PFSK-1 (cell line): ENCODE results near the gene RBM6.

Experiments
- FOXP2 ChIP-seq: optimal IDR thresholded peaks from 2 replicates; pipeline ENCODE3; 2011; ENCODE audit warnings: borderline replicate concordance, control low read depth, inconsistent platforms; ENCODE audit not compliant: insufficient read depth; ENCODE audit errors: extremely low read length, extremely low read depth
- POLR2AphosphoS5 ChIP-seq: IDR thresholded peaks from 2 replicates; pipeline ENCODE4 v1.6.1; 2012; ENCODE audit warnings: low read depth, mild to moderate bottlenecking, control low read depth, low read length, moderate library complexity
- SIN3A ChIP-seq: IDR thresholded peaks from 2 replicates; pipeline ENCODE4 v1.6.1; 2012; ENCODE audit warnings: mild to moderate bottlenecking, low read length, moderate library complexity, borderline replicate concordance; ENCODE audit not compliant: insufficient read depth
- TAF1 ChIP-seq: IDR thresholded peaks from 2 replicates; pipeline ENCODE4 v1.6.1; 2012; ENCODE audit warnings: low read length, control low read depth, borderline replicate concordance; ENCODE audit not compliant: insufficient read depth
- TF ChIP-seq, protein P1 (sequence below), 2 experiments: IDR thresholded peaks; 2 replicates each; pipeline versions ENCODE4 v1.6.1 to v1.8.0; 2011 to 2012; ENCODE audit warnings: low read depth in 2 of 2, low read length in 2 of 2, control low read depth in 1 of 2, inconsistent platforms in 1 of 2, mild to moderate bottlenecking in 1 of 2, moderate library complexity in 1 of 2; ENCODE audit not compliant: insufficient read depth in 1 of 2

RBM6 gene

DNA sequence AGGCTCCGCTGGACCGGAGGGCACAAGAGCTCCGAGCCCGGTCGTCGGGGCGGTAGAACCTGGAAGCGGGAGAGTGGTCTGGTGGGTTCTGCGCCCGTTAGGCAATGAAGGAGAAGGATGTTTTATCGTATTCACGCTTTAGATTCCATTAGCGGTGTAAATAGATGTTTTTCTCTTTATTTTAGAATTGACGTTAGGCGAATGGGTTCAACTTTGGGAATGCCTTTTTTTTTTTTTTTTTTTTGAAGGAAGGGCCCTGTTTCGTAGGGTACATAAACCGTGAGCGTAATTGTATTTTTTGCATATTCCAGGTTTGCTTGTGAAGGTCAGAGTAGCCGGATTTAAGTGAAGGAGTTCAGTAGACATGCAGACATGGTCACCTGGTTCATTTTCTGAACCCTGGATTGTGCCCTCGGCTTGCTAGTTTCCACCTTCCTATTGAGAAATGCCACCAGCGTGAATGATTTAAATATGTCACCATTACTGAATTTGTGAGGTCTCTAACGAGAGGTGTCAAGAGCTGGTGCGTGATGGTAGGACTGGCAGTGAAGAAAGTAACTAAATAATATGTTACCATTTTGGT, 808 bp downstream of the RBM6 start:
- no peak for TF ChIP-seq TAF1
- TF ChIP-seq, protein P1, sequence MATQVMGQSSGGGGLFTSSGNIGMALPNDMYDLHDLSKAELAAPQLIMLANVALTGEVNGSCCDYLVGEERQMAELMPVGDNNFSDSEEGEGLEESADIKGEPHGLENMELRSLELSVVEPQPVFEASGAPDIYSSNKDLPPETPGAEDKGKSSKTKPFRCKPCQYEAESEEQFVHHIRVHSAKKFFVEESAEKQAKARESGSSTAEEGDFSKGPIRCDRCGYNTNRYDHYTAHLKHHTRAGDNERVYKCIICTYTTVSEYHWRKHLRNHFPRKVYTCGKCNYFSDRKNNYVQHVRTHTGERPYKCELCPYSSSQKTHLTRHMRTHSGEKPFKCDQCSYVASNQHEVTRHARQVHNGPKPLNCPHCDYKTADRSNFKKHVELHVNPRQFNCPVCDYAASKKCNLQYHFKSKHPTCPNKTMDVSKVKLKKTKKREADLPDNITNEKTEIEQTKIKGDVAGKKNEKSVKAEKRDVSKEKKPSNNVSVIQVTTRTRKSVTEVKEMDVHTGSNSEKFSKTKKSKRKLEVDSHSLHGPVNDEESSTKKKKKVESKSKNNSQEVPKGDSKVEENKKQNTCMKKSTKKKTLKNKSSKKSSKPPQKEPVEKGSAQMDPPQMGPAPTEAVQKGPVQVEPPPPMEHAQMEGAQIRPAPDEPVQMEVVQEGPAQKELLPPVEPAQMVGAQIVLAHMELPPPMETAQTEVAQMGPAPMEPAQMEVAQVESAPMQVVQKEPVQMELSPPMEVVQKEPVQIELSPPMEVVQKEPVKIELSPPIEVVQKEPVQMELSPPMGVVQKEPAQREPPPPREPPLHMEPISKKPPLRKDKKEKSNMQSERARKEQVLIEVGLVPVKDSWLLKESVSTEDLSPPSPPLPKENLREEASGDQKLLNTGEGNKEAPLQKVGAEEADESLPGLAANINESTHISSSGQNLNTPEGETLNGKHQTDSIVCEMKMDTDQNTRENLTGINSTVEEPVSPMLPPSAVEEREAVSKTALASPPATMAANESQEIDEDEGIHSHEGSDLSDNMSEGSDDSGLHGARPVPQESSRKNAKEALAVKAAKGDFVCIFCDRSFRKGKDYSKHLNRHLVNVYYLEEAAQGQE (IDR thresholded peaks at IDR 0.05; ENCODE audit: insufficient read depth in 1 of 2, low read depth in 2 of 2, low read length in 2 of 2): no peak
- TF ChIP-seq POLR2AphosphoS5: no peak
- TF ChIP-seq FOXP2: no peak
- no peak for TF ChIP-seq SIN3A

DNA sequence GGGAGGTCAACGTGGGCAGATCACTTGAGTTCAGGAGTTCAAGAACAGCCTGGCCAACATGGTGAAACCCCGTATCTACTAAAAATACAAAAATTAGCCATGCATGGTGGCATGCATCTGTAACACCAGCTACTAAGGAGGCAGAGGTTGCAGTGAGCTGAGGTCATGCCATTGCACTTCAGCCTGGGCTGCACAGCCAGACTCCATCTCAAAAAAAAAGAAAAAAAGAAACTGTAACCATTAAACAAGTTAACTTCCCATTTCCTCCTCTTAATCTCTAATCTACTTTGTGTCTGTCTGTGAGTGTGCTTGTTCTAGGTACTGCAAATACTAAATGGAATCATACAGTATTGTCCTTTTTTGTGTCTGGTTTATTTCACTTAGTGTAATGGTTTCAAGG, 2.7 kb downstream of the RBM6 start:
- TF ChIP-seq FOXP2 (no peak), TAF1 (no peak), POLR2AphosphoS5 (no peak), SIN3A (no peak)
- TF ChIP-seq, protein P1 (IDR thresholded peaks at IDR 0.05; ENCODE audit: insufficient read depth in 1 of 2, low read depth in 2 of 2, low read length in 2 of 2): no peak

DNA sequence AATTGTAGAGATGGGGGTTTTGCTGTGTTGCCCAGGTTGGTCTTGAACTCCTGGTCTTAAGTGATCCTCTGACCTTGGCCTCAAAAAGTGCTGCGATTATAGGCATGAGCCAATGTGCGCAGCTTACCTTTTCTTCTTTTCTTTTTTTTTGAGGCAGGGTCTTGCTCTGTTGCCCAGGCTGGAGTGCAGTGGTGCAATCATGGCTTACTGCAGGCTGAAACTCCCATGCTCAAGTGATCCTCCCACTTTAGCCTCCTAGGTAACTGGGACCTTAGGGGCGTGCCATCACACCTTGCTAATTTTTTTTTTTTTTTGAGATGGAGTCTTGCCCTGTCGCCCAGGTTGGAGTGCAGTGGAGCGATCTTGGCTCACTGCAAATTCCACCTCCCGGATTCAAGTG, 13.0 kb downstream of the RBM6 start:
- TF ChIP-seq SIN3A (no peak), TAF1 (no peak), FOXP2 (no peak), POLR2AphosphoS5 (no peak)
- TF ChIP-seq, protein P1 (IDR thresholded peaks at IDR 0.05; ENCODE audit: insufficient read depth in 1 of 2, low read depth in 2 of 2, low read length in 2 of 2): no peak

DNA sequence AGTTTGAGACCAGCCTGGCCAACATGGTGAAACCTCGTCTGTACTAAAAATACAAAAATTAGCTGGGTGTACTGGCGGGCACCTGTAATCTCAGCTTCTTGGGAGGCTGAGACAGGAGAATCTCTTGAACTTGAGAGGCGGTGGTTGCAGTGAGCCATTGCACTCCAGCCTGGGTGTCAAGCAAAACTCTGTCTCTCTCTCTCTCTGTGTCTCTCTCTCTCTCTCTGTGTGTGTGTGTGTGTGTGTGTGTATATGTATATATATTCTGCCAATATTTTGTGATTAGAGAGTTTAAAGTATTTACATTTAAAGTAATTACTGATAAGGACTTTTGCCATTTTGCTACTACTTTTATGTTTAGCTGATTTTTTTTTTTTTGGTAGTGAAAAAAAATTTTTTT, 15.7 kb downstream of the RBM6 start:
- TF ChIP-seq SIN3A: no peak
- TF ChIP-seq, protein P1 (IDR thresholded peaks at IDR 0.05; ENCODE audit: insufficient read depth in 1 of 2, low read depth in 2 of 2, low read length in 2 of 2): no peak
- no peak for TF ChIP-seq TAF1
- no peak for TF ChIP-seq POLR2AphosphoS5
- no peak for TF ChIP-seq FOXP2
